Measurements from ENCODE around the gene FAM50A. TPM values are rescaled to one million over a fixed set of nuclear protein-coding genes. Genes with fewer than 3 reads are reported as not detected.

The FAM50A gene
- total RNA-seq, 1 donor from 2014 or later, result 108 TPM

DNA sequence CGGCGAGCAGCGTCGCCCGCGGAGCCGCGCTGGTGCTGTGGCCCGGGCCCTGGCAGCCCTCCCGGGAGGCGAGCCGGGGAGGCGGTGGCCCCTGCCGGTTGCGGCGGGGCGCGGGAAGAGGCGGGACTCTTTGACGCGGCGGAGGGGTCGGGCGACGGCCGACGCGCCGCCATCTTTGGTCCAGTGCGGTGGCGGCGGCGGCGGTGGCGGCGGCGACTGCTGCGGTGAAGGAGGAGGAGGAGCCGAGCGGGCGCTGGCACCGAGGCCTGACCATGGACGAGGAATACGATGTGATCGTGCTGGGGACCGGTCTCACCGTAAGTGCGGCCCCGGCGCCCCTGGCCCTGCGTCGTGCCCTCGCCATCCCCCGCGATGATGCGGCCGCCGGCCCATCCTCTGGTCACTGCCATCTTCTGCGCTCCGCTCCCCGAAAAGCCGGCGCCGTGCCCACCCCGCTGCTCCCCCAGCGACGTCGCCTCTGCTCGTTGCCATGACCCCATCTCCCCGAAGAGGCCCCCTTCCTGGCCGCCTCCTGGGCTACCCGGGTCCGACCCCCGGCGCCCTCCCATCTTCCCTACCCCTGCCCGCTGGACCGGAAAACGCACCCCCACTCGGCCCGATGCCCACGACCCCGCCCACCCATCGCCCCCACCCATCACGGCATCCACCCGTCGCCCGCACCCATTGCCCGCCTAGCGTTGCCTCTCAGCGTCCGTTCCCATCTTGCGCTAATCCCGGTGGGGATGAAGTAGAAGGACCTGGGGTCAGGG is 6.8 kb upstream of the FAM50A start, which contains the start of gene GDI1:
Gene GDI1, plus strand, starts transcription at position 172 of the 770 bp plus-strand sequence. Its CDS starts 101 bp downstream, at position 273.
- TF ChIP-seq, protein P1, sequence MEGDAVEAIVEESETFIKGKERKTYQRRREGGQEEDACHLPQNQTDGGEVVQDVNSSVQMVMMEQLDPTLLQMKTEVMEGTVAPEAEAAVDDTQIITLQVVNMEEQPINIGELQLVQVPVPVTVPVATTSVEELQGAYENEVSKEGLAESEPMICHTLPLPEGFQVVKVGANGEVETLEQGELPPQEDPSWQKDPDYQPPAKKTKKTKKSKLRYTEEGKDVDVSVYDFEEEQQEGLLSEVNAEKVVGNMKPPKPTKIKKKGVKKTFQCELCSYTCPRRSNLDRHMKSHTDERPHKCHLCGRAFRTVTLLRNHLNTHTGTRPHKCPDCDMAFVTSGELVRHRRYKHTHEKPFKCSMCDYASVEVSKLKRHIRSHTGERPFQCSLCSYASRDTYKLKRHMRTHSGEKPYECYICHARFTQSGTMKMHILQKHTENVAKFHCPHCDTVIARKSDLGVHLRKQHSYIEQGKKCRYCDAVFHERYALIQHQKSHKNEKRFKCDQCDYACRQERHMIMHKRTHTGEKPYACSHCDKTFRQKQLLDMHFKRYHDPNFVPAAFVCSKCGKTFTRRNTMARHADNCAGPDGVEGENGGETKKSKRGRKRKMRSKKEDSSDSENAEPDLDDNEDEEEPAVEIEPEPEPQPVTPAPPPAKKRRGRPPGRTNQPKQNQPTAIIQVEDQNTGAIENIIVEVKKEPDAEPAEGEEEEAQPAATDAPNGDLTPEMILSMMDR (IDR thresholded peaks at IDR 0.05), result no peak
- DNase-seq (ENCODE audit: low spot score), result peak; percentile 84
- peaks cover 5% of the 10 kb centered on the region for H3K9me3 Mint-ChIP-seq (ENCODE audit: low read depth)
- H3K27me3 Mint-ChIP-seq (ENCODE audit: low read depth), result no peaks in the 10 kb centered on the region
- H3K4me1 Mint-ChIP-seq (ENCODE audit: low read depth), result peaks cover 13% of the 10 kb centered on the region
- H3K4me3 Mint-ChIP-seq (ENCODE audit: unreplicated experiment), result peak within 1 kb of the TSS; percentile 86
- H3K27ac Mint-ChIP-seq (ENCODE audit: unreplicated experiment), result peak within 1 kb of the TSS; percentile 77
- peaks cover 6% of the 10 kb centered on the region for H3K36me3 Mint-ChIP-seq (ENCODE audit: low read depth)

DNA sequence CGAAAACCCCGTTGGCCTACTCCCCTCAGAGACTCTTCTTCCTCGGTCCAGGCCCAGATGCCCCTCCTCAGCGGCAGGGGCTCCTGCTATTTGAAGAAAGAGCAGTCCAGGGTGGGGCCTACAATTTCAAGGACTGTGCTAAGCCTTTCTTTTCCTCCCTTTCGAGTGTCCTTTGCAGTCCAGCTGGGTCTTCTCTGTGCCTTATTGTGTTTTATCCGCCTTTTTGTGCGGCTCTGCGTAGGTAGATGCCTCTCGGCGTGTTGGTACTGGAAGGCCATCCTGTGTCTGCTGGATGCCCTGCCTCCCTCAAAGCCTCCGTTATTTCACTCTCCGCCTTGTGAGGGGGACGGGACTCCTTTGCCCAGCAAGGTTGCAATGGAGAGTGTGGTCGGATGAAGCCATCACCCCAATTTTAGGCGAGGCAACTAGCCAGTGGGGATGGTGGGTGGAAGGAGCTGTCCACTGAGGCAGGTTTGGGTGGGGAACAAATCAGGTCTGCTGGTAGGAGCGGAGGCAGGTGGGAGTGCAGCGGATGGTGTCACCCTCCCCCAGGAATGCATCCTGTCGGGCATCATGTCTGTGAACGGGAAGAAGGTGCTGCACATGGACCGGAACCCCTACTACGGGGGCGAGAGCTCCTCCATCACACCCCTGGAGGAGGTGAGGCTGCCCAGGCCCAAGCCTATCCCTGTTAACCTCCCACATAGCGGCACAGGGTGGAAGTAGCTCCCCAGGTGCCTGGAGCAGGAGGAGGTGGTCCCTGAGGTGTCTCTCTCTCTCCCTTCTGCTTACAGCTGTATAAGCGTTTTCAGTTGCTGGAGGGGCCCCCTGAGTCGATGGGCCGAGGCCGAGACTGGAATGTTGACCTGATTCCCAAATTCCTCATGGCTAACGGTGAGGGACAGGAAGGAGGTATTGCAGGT is 5.7 kb upstream of the FAM50A start:
- H3K4me3 Mint-ChIP-seq (ENCODE audit: unreplicated experiment), result peak overlapping the region; percentile 86
- TF ChIP-seq, protein P1 (IDR thresholded peaks at IDR 0.05), result no peak
- H3K36me3 Mint-ChIP-seq (ENCODE audit: low read depth), result peaks cover 4% of the 10 kb centered on the region
- H3K4me1 Mint-ChIP-seq (ENCODE audit: low read depth), result peaks cover 13% of the 10 kb centered on the region
- DNase-seq (ENCODE audit: low spot score), result no peak
- H3K27me3 Mint-ChIP-seq (ENCODE audit: low read depth), result no peaks in the 10 kb centered on the region
- peaks cover 5% of the 10 kb centered on the region for H3K9me3 Mint-ChIP-seq (ENCODE audit: low read depth)
- peak overlapping the region; percentile 77 for H3K27ac Mint-ChIP-seq (ENCODE audit: unreplicated experiment)

DNA sequence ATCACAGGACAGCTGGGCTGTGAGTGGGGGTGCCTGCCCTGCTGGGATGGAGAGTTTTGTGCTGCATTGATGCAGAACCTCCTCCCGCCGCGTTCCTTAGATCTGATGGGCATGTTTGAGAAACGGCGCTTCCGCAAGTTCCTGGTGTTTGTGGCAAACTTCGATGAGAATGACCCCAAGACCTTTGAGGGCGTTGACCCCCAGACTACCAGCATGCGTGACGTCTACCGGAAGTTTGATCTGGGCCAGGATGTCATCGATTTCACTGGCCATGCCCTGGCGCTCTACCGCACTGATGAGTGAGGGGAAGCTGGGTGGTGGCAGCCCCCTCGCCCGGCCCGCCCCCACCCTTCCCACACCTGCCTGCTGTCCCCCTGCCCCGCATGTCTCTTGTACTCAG is 4.1 kb upstream of the FAM50A start:
- peaks cover 4% of the 10 kb centered on the region for H3K36me3 Mint-ChIP-seq (ENCODE audit: low read depth)
- TF ChIP-seq, protein P1 (IDR thresholded peaks at IDR 0.05), result no peak
- no peak overlapping the region for H3K4me3 Mint-ChIP-seq (ENCODE audit: unreplicated experiment)
- no peak for DNase-seq (ENCODE audit: low spot score)
- H3K9me3 Mint-ChIP-seq (ENCODE audit: low read depth), result peaks cover 5% of the 10 kb centered on the region
- no peak overlapping the region for H3K27ac Mint-ChIP-seq (ENCODE audit: unreplicated experiment)
- H3K27me3 Mint-ChIP-seq (ENCODE audit: low read depth), result no peaks in the 10 kb centered on the region
- peaks cover 17% of the 10 kb centered on the region for H3K4me1 Mint-ChIP-seq (ENCODE audit: low read depth)

DNA sequence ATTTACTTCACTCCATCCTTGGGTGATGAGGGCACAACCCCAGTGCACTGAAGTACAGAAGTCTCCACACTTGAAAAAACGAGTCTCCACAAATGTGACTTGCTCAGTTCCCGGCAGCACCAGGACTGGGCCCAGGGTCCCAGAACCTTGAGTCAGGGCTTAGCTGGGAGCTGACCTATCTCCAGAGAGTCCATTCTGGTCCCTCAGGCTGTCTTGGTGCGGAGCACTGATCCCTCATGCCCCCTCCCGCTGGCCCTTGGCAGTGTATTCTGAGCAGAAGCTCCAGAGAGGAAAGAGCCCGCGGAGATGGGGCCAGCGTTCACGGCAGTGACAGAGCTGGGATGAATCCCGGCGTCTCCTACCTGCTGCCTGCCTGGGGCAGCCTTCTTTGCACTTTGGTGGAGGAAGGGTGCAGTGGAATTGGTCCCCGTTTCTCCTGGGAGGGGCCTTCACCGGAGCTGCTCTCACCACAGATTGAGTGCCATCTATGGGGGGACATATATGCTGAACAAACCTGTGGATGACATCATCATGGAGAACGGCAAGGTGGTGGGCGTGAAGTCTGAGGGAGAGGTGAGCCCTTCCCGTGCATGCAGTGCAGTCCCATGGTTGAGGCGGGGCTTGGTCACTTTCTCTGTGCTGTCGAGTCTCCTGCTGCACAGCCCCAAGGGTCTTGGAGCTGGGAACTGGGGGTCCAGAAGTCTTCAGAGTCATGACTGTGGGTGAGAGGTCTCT is 3.2 kb upstream of the FAM50A start:
- Mint-ChIP-seq H3K4me1 (ENCODE audit: low read depth) (peaks cover 21% of the 10 kb centered on the region), H3K27me3 (ENCODE audit: low read depth) (no peaks in the 10 kb centered on the region), H3K4me3 (ENCODE audit: unreplicated experiment) (no peak overlapping the region), H3K27ac (ENCODE audit: unreplicated experiment) (no peak overlapping the region), H3K9me3 (ENCODE audit: low read depth) (peaks cover 5% of the 10 kb centered on the region), H3K36me3 (ENCODE audit: low read depth) (peaks cover 4% of the 10 kb centered on the region)
- DNase-seq (ENCODE audit: low spot score), result no peak
- TF ChIP-seq, protein P1 (IDR thresholded peaks at IDR 0.05), result no peak
